NB4 (cell line): Measurements from ENCODE around the gene ZIC4.

Experiments used
- CTCF ChIP-seq: IDR thresholded peaks from one replicate; pipeline ENCODE4 v1.5.1; 2012; ENCODE audit warnings: low read depth, low read length
- POLR2A ChIP-seq: IDR thresholded peaks from 2 replicates; pipeline ENCODE4 v1.6.1; 2011; ENCODE audit warnings: mild to moderate bottlenecking; ENCODE audit not compliant: insufficient read length; ENCODE audit errors: extremely low read depth

- no peak for TF ChIP-seq CTCF
- no peak for TF ChIP-seq POLR2A
Measured at GRCh38 chr3:147395899-147396711, 10.2 kb downstream of the ZIC4 start.
